Stimulated activated CD4-positive, alpha-beta T cell treated with anti-CD3 and anti-CD28 coated beads, TNF-alpha, amount 100 ng/mL, for 4 hours (primary cell): ENCODE results near the gene HSF4.

Experiments
- DNase-seq, 3 experiments: peaks; one replicate each; pipeline ENCODE4 v3.0.0-alpha.2; 2020; ENCODE audit warnings: low read depth in 3 of 3

HSF4 gene

DNA sequence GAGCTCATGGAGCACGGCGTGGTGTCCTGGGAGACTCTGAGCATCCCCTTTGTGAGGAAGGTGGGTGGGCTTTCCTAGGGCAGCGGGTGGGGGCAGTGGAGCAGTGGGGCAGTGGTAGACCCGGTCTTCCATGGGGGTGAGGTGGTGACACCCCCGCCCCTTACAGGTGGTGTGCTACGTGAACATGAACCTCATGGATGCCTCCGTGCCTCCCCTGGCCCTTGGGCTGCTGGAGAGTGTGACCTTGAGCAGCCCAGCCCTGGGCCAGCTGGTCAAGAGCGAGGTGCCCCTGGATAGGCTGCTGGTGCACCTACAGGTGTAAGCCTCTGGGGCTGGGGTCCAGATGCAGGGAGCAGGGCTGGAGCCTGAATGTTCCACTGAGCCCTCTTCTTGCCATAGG is 35.9 kb downstream of the HSF4 start:
- DNase-seq = no peak

DNA sequence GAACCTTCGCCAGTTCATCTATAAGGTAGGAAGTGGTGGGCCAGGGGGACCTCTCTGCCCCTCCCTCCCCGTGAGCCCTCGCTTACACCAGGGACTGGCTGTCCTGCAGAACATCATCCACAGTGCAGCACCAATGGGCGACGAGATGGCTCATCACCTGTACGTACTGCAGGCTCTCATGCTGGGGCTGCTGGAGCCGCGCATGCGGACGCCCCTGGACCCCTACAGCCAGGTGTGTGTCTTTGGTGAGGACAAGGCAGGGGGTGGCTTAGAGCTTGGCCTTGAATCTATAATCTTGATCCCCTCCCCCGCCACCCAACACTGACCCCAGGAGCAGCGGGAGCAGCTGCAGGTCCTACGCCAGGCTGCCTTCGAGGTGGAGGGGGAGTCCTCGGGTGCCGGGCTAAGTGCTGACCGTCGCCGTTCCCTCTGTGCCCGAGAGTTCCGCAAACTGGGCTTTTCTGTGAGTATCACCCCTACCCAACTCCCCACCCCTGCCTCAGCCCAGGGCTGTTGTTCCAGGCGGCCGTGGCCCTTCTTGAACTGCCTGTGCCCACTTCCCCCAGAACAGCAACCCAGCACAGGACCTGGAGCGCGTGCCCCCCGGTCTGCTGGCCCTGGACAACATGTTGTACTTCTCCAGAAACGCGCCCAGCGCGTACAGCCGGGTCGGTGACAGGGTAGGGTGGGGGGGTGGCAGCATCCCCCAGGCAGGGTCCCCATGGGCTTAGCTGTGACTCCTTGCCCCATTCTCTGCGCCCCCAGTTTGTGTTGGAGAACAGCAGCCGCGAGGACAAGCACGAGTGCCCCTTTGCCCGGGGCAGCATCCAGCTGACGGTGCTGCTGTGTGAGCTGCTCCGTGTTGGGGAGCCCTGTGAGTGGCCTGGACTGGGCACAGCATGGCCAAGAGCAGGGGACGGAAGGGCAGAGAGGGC is 37.1 kb downstream of the HSF4 start:
- DNase-seq = no peak

DNA sequence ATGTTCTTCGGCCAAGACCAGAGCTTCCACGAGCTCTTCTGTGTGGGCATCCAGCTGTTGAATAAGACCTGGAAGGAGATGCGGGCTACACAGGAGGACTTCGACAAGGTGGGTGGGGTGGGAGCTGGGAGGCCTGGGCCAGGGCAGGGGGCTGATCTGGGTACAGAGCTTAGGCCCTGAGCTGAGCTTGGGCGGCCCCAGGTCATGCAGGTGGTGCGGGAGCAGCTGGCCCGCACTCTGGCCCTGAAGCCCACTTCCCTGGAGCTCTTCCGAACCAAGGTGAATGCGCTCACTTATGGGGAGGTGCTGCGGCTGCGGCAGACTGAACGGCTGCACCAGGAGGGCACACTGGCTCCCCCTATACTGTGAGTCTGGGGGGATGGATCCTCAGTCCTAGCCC is 37.9 kb downstream of the HSF4 start:
- DNase-seq = no peak

DNA sequence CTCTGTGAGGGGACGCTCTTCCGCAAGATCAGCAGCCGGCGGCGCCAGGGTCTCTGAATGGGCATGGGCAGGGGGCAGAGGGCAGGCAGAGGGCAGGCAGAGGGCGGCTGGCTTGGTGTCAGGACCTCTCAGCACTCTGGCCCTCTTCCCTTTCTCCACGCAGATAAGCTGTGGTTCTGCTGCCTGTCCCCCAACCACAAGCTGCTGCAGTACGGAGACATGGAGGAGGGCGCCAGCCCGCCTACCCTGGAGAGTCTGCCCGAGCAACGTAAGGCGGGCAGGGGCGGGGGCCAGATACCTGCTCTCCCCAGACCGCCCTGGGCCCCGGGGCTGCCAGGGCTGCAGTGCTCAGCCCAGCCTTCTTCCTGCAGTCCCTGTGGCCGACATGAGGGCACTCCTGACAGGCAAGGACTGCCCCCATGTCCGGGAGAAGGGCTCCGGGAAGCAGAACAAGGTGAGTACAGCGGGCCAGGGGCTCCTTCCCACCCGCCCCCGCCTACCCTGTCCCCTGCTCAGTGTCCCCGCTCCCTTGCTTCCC is 38.5 kb downstream of the HSF4 start:
- DNase-seq = no peak

DNA sequence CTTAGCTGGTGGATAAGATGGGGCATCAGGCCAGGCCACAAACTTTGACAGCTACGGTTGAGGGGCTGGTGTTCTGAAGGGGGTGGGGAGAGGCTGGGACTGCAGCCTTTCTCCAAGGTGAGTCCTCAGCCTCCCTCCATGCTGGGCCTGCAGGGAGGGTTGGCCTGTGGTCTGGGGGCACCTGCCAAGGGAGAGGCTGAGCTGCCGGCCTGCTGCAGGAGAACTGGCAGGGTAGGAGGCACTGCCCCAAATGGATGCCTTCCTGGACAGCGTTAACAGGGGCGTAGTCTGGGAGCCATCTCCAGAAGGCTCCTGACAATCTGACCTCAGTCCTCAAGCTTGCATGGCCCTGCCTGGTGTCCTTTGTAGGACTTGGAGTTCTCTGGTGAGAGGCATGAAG is 39.5 kb downstream of the HSF4 start:
- no peak for DNase-seq

DNA sequence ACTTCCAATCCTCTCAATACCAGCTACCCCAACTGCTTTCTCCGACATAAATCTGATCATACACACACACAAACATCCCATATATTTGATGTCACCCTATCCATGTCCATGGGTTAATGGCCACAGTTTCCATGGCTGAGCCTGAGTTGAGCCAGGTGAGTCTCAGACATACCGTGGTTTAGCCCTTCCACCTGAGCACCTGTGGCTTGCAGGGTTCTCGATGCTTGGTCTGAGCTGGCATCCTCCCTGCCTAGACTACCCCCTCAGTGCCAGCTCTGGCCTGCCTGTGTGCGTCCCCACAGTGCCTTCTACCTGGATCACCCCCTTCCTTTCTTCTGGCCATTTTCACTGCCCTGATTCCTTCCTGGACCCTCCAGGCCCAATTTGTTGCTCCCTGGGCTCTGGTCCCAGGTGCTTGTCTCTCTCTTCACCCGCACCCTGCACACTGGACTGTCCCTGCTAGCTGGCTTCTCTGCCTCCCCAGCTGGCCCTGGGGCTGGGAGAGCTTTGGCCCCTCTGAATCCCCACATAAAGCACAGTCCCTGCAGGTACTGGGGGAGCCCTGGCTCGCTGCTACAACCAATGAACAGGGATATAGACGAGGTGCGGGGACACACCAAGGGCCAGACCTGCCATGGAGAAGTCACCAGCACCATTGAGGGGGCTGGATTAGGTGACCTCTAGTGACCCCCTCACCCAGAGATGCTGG is 41.7 kb downstream of the HSF4 start:
- DNase-seq = no peak

DNA sequence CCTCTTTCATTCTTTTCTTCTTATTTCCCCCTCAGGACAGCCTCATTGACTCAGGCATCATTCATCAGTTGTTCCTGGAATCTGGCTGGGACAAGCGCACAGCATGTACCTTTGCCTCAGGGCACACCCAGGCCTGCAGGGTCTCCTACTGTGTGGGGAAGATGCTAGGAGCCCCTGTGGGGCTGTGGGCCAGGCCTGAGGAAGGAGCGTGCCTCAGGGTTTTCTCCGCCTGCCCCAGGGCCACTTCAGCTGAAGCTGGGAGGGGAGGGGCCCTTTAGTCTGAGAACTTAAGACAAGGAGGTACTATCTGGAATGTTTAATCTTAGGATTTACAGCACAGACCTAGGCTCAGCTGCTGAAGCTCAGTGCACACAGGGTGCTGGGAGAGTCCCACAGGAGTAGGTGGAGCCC is 42.3 kb downstream of the HSF4 start:
- DNase-seq = no peak

DNA sequence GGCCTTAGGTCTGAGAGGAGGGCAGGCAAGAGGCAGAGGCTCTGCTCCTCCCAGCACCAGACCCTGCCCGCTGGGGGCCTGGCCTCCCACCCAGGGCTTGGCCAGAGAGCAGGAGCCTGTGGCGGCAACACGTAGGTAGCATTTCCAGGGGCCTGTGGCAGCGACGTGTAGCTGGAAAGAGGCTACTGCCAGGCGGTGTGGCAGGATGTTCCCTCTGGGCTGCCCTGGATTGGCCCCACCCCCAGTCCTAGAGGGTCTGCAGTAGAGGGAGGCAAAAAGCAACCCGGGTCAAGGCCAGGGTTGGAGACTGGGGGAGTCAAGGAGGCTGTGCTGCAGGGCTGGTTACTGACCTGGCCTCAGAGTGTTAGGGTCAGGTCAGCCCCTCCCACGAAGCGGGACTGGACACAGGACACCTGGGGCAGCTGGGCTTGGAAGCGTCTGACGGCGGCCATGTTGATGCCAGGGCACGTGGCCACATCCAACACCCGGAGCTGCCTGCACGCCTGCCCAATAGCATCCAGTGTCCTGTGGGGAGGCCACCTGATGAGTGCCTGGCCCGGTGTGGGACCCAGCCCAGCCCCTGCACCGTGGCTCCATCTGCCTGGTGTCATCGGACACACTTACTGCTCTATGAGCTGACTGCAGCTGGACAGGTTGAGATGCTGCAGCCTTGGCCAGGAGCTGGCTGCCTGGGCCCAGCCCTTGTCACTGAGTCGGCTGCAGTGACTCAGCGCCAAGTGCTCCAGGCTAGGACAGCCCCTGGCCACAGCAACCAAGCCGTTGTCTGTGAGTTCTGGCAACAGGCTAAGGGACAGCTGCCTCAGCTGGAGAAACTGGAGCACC is 42.9 kb downstream of the HSF4 start:
- no peak for DNase-seq

DNA sequence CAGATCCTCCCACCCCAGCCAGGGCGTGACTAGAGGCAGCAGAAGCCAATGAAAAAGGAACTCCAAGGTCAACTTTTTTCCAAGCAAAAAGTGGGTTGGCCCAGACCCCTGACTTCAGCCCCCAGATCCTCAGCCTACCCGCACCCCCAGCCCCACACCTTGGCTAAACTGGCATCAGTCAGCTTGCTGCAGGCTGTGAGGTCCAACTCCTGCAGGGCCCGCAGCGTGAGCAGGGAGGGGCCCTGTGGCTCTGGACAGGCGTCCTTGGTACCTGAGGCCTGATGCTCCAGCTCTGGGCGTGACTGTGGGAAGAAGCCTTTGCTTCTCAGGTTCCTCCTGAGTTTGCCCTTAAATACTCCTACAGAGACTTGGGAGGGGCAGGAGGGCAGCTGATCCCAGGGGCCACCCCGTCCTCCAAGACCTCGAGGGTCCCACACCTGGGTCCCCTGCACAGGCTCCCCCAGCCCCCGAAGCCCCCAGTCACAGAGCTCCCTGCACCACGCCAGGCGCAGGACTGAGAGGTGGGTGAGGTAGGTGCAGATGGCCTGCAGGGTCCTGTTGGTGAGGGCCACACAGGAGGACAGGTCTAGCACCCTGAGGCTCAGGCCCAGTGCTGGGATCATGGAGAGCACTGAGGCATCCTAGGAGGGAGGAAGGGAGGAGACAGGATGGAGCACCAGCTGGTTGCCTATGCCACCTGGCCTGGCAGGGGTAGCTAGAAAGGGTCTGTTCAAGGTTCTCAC is 43.8 kb downstream of the HSF4 start:
- DNase-seq = no peak

DNA sequence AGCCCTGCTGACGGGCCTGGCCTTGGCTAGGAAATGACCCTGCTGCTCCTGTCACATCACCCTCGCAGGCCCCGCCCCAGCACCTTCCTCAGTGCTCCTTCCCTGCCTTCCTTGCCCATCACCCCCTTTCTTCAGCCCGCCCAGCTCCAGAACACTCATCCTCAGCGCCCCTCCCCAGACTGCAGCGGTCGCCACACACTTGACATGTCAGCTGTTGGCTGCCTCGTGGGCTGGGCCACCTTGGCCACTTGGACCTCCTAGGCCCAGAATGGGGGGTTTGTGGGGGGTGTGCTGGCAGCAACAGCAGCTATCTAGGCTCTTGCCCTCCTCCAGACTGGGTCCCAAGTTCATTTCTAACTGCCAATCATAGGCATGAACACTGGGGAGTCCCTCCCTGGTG is 45.0 kb downstream of the HSF4 start:
- no peak for DNase-seq

DNA sequence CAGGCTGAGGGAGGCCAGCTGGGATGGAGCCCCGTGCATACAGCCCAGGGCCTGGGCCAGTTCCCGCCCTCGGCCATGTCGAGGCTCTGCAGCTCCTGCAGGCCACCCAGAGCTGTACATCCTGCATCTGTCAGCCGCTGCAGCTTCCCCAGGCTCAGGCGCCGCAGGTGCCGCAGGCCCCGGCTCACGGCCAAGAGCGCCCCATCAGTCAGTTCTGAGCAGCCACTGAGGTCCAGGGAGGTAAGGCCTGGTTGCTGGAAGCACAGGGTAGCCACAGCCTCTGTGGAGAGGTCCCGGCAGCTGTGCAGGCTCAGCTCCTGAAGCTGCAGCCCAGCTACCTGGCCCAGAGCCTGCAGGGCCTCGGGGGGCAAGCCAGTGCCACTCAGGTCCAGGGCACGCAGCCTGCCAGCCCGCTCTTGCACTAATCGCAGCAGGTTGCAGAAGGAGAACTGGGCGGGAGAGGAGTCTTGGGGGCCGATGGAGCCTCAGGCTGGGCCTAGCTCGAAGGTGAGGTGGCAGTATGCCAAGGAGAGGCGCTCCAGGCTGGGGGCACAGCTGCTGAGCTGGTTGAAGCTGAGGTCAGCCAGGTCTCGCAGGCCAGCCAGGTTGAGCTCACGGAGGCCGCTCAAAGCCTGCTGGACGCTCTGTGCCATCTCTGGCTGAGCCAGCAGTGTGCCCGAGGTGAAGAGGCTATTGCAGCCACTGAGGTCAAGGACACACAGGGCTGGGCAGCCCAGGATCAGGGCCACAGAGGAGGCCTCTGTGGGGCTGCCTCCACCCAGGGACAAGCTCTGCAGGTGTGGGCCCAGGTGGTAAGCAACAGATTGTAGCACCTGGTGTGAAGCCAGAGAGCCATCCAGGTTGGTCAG is 45.8 kb downstream of the HSF4 start:
- no peak for DNase-seq

DNA sequence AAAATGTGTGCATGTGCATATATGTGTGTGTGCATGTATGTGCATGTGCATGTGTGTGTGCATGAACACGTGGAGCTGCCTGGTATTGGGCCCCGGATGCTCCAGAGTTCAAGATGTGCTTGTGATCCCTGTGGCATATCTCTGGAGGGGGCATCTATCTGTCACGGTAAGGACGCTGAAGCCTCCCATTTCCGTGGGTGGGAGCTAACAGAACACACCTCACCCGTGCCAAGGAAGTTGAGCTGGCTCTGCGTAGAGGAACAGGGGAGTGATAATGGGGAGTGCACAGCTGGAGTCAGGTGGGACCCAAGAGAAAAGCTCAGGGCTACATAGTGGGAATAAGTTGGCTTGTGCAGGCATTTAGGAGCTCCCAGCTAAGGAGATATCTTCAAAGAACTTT is 47.1 kb downstream of the HSF4 start:
- DNase-seq = no peak

DNA sequence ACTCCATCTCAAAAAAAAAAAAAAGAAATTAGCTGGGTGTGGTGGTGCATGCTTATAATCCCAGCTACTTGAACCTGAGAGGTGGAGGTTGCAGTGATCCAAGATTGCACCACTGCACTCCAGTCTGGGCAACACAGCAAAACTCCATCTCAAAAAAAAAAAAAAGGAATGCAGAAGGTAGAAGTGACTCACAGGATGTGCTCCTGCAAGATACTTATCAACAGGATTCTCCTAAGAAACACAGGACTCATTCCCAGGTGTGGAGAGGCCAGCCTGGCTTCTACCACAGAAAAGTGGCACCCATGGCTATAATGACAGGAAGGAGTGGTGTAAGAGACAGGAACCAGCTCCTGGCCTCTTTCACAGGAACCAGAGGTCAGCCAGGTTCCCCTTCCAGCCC is 48.2 kb downstream of the HSF4 start:
- DNase-seq = no peak

DNA sequence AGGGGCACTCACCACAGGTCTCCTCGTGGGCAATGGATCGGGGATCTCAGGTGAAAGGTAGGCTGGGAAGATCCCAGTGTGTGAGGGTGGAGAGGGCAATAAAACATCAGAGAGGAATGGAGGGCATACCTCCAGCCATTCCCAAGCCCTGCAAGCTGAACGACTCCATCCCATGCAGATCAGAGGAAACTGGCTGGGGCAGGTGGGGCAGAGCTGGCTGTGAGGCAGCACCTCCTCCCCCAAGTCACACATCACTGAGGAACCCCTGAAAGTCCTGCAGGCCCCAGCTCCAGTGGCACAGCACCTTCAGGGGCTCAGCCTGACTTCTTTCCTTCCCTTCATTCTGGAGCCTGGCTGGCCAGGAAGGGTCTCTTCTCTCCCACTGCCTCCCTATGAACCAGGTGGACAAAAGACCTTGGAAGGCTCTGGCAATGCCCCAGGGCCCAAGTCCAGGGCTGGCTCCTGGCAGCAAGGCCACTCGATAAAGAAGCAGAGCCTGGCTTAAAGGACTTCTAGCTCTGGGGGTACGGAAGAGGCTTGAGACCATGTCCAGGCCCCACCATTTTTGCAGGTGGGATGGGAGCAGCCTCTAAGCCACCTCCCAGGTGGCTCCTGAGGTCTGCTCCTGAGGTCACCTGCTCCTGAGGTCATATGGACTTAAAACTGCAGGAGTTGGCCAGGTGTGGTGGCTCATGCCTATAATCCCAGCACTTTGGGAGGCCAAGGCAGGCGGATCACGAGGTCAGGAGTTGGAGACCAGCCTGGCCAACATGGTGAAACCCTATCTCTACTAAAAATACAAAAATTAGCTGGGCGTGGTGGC is 48.9 kb downstream of the HSF4 start:
- no peak for DNase-seq

DNA sequence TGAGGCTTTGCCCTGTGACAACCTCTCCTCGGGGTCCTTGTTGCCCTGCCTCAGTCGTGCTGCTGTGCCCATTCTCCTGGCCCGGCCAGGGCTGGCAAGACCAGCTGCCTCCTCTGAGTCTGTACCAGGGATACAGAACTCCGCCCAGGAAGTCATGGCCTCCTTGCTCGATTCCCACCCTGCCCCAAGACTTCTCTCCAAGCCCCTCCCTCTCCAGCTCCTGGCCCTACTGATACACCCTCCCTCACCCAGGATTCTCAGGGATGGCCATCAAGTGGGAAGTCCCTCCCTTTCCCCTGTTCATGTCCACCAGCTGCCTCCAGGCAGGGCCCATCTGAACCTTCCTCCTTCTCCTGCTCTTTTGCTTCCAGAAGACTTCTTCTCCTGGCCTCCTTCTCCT is 51.2 kb downstream of the HSF4 start:
- no peak for DNase-seq

DNA sequence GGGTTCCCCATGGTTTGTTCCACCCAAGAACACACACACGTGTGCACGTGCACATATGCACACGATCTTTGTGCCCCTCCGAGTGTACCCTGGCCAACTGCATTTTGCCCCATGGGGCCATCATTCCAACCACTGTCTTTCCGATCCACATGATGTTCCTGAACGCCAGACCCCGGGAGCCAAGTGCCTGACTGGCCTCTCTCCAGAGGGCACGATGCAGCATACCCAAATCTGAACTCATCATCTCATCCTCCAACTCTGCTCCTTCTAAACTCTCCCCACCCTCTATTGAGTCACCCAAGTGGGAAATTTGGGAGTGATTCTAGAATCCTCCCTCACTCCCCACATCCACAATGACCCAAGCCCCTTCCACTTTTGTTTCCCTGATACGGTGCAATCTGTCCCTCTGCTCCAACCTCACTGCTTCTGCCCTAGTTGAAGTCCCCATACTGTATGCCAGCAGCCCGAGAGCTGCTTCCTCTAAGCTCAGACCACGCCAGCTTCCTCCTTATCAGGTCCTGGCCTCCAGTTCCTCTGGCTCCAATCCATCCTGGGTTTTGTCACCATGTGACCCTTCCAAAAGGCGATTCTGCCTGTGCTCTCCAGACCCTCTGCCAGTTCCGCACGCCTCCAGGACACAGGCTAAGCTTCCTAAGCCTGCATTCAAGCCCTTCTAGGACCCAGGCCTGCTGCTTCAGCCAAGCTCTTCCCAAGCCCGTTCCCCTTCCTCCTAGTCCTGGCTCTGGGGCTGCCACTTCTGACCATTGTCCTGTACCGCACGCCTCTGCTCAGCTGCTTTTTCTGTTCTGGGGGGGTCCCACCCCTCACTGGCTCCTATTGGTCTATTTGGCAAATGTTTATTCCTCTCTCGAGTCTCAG is 52.3 kb downstream of the HSF4 start:
- no peak for DNase-seq
